Measurements from ENCODE around the gene DEFB132. TPM values are rescaled to one million over a fixed set of nuclear protein-coding genes. Genes with fewer than 3 reads are reported as not detected.
A peak's percentile ranks its signal among the peaks of the same experiment; 100 is the strongest.

The DEFB132 gene
- total RNA-seq, 1 donor from 2014 or later, result 0.15 TPM

- DNase-seq (ENCODE audit: low spot score) (no peak), ATAC-seq (no peak)
These were observed 2.5 kb downstream of the DEFB132 start for GRCh38 chr20:259981-260380.

GRCh38 chr20:263701-264100 lies 6.2 kb downstream of the DEFB132 start:
- DNase-seq (ENCODE audit: low spot score), result no peak
- no peak for ATAC-seq

DNA sequence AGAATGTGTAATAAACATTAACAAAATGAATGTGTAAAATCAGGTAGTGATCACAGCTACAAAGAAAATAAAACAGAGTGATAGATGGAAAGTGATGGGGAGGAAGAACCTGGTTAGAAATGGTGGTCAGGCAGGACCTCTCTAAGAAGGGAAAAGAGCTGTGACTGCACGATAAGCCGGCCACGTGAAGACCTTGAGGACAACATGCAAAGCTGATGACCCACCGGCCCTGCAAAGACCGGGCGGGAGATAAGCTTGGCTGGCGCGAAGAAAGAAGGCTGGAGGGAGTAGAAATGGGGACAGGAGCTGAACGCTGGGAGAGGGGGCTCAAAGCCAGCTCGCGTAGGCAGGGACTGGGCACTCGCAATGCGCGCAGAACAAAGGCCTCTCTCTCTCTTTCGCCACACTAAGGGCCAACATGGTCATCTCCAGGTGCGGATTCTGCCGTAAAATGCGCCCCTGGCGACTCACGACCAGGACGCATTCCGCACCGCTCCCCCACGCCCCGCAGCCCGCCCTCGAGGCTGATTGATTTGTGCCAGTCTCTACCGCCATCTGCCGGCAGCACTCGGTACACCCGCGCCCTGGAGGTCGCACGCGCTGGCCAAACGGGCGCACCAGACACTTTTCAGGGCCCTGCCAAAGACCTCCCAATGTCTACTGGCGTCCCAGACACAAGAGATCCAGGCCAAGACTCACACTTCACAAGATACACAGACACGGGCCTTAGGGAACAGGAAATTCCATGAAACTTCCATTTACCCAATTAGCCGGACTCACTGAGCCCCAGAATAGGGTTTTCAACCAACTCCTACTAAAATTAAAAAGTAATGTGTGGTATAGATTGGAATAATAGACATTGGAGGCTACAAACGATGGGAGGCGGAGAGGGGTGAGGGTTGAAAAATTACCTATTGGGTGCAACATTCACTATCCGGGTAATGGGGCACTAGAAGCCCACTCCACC lies 9.4 kb downstream of the DEFB132 start:
- ATAC-seq (peak; percentile 99), DNase-seq (ENCODE audit: low spot score) (peak; percentile 86)

GRCh38 chr20:270517-270916 lies 13.0 kb downstream of the DEFB132 start:
- ATAC-seq (no peak), DNase-seq (ENCODE audit: low spot score) (peak; percentile 4)

DNA sequence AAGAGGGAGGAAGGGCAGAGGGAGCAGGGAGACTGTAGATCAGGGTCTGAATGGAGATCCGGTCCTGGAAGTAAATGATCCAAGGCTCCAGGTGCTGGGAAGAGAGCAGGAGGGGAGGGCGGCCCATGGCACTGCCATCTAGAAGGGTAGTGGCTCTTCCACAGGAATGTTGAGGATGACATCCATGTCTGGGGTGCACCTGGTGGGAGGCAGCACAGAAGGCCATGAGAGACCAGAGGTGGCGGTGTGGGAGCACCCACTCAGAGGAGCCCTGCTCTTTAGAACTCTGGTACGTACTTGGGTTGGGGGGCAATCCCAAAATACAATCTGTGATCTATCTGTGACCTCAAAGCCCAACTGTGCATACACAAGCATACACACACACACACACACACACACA lies 13.5 kb downstream of the DEFB132 start:
- ATAC-seq (no peak), DNase-seq (ENCODE audit: low spot score) (peak; percentile 8)

GRCh38 chr20:271528-271927 lies 14.0 kb downstream of the DEFB132 start:
- no peak for ATAC-seq
- no peak for DNase-seq (ENCODE audit: low spot score)

- ATAC-seq, result no peak
These were observed 15.2 kb downstream of the DEFB132 start for GRCh38 chr20:272718-273117.

DNA sequence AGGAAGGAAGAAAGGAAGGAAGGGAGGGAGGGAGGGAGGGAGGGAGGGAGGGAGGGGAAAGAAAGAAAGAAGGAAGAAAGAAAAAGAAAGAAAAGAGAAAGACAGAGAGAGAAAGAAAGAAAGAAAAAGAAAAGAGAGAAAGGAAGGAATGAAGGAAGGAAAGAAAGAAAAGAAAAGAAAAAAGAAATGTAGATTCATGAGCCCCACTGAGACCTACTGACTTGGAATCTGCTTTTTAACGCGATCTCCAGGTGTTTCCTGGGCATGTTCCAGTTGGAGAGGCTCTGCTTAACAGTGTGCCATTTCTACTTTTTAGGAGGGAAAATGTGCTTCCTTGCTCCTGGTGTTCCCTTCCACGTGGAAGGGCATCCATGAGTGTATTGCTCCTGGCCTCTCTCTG lies 16.4 kb downstream of the DEFB132 start:
- no peak for ATAC-seq
- DNase-seq (ENCODE audit: low spot score), result no peak

More at GRCh38 chr20:272718-273117, 15.2 kb downstream of the DEFB132 start:
- DNase-seq (ENCODE audit: low spot score), result peak; percentile 28

DNA sequence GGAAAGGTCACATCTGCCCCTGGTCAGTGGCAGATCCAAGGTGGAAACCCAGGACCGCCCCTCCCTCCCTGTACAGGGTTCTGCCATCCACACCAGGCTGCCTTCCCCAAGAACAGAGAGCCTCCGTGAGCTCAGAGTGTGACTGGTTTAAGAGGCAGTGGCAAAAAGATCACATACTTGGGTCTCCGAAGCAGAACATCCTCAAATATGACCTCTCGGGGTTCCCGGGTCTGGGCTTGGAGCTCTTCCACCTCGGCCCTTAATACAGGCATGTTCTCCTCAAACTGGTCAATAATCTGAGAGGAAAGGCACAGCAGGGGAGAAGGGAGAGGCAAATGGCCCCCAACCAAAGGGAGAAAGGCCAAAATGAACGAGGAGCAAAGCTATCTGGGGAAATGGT lies 18.3 kb downstream of the DEFB132 start:
- ATAC-seq, result no peak
- DNase-seq (ENCODE audit: low spot score), result peak; percentile 29

DNA sequence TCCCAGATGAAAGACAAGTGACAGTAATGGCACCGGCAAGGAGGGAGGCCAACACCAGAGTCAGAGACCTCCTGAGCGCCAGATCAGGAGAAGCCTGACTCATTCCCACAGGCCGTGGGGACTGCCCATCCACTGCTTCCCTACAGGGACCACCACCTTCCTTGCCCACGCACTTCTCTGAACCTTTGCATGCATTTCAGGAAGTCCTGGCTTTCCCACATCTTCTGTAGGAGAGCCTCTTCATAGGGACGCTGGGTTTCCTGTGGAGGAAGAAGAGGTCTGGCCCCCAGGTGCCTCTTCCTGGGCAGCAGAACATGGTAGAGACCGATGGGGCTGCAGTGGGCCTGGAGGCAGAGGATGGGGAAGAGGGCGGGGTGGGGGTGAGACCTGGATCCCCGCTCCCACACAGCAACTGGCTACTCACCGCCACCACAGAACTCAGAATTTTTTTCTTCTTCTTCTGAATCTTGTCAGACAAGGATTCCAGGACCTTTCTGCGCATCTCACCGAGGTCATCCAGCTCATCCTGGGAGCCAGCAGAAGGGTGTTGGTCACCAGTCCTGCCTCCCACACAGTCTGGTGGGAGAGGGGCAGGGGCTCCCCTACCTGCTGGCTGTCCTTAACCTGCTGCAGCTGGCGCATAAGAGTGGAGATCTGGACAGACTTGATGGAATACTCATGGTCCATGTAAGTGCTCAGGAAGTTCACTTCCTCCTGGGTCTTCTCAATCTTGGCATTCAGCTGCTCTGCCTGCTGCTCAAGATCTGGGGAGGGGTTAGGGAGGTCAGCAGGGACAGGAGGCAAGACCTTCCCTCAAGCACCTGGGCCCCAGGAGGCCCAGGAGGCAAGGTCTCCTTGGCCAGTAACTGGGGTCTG lies 19.3 kb downstream of the DEFB132 start:
- peak; percentile 24 for DNase-seq (ENCODE audit: low spot score)
- ATAC-seq, result no peak

DNA sequence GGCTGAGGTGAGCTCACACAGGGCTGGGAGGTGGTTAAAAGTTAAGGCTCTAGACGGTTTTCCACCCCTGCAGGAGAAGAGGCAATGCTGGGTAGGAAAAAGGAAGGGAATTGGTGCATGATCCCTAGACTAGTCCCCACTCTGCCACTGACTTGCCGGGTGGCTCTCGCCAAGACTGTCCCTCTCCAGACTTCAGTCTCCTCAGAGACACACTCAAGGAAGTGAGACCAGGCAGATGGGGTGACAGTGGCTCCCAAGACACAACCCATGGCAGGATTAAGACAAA lies 19.9 kb downstream of the DEFB132 start:
- ATAC-seq (no peak), DNase-seq (ENCODE audit: low spot score) (no peak)

GRCh38 chr20:278181-278580 lies 20.7 kb downstream of the DEFB132 start:
- DNase-seq (ENCODE audit: low spot score) (peak; percentile 16), ATAC-seq (no peak)

DNA sequence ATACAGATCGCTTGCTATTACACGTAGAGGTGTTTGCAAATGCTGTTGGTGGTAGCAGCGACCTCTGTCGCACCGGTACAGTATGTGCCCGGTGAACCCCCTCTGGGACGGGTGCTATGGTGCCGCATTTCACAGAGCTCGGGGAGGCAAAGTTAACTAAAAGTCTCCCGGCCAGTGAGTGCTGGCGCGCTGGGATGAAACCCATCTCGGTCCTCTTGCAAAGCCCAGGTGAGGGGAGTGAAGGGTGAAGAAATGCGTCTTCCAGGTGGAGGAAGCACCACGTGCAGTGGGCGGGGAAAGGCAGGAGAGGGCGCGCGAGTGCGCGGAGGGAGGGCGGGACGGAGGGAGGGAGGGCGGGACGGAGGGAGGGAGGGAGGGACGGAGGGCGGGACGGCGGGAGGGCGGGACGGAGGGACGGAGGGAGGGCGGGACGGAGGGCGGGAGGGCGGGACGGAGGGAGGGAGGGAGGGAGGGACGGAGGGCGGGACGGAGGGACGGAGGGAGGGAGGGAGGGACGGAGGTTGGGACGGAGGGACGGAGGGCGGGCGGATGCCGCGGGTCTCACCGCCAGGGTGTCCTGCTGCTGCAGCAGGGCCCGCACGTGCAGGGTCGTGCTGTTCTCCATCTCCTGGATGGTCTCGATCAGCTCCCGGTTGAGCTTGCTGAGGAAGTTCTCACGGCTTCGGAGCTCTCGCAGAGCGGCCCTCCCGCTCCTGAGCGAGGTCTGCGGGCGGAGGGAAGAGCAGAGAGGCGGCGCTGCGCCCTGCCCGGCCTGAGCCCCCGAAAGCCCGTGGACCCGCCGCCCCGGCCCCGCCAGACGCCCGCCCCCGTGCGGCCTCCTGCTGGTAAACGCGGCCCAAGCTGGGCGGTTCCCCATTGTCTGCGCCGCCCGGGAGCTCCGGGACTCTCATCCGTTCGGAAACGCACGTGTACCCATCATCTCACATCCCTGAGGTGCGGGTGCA lies 21.4 kb downstream of the DEFB132 start:
- DNase-seq (ENCODE audit: low spot score), result peak; percentile 38
- no peak for ATAC-seq

DNA sequence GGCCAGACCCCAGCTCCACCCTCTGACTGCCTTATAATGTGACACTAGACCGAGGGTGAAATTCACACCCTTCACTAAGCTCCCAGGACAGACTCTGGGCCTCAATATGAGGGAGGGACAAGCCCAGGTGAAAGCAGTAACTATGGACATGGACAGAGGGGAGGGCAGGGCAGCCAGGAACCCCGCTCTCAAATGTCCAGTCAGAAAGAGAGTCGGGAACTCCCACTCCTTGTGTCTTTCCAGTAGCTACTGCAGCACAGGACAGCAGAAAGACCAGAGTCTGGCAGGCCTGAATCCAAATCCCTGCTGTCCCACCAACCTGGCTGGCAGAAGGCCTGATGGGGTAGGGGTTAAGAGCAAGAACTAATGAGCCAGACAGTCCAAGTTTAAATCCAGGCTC lies 26.6 kb downstream of the DEFB132 start:
- DNase-seq (ENCODE audit: low spot score) (no peak), ATAC-seq (no peak)

- no peak for DNase-seq (ENCODE audit: low spot score)
These were observed 29.0 kb downstream of the DEFB132 start for GRCh38 chr20:286508-286907.

DNA sequence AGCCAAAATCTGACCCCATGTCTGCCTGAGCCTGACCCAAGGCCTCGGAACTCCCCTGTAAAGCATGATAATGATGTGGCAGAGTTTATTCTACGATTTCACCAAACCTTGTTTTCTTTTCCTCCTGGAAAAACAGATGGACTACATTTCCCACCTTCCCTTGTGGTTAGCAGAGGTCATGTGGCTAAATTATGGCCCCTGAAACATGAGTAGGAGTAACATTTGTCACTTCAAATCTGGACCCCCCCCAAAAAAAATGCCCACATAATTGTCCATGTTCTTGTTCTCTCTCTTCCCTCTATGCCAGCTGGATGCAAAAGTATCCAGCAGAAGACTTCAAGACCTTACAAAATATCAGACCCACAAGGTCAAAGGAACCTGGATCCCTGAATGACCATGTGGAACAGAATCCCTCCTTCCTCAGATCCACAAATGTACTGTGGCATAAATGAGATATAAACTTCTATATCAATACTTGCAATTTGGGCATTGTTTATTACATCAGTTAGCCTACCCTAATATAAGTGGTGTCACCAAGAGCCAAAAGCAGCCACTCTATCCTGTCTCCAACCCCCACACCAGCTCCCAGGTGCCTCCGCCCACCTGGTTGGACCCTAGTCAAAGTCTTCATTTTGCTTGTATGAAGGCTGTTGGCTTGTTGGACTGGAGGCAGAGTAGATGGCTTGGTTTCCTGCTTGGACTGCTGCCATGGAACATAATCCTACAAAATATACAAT lies 31.6 kb downstream of the DEFB132 start:
- ATAC-seq (no peak), DNase-seq (ENCODE audit: low spot score) (no peak)

More at GRCh38 chr20:286508-286907, 29.0 kb downstream of the DEFB132 start:
- ATAC-seq, result no peak

DNA sequence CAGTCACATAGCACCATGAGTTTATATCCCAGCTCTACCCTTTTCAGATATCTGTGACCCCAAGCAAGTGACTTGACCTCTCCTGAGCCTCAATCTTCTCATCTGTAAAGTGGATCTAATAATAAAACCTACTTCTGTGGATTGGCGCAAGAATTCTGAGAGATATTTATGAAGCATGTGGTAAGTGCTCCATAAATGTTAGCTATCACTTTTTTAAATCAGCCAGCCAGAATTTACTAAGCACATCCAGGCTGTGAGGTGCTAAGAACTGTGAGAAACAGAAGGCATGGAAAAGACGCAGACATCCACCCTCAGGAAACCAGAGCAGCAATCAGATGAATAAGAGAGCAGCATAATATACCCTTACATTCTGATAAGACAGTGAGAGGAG lies 32.2 kb downstream of the DEFB132 start:
- no peak for DNase-seq (ENCODE audit: low spot score)
- ATAC-seq, result no peak

GRCh38 chr20:290084-290831 lies 32.7 kb downstream of the DEFB132 start, which contains the start of gene C20orf96:
Gene C20orf96, minus strand, starts transcription at chr20:290750. Its CDS starts 140 bp downstream, at chr20:290610.
- DNase-seq (ENCODE audit: low spot score) (peak; percentile 92), ATAC-seq (peak; percentile 99)

DNA sequence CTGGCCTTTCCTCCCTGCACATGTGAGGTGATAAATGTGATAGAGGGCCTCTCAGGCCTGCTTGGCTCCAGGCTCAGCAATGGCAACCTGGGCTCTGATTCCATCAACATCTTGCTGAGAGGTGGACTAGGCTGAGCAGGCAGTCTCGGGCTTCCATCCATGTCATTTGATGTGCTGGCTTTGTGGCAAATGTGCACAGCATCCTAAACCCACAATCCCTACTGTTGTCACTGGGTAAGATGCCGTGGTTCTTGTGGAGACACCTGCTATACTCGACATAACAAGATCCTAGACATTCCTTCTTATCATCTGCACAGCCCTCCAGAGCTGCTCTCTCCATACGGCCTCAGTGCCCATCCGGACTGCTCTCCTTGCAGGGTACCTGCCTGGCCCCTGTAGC lies 37.1 kb downstream of the DEFB132 start:
- DNase-seq (ENCODE audit: low spot score) (no peak), ATAC-seq (no peak)

All from left lobe of liver (tissue), 2 donors.